ENCODE data around the gene CDC42EP3.
A peak's percentile ranks its signal among the peaks of the same experiment; 100 is the strongest.

Gene CDC42EP3, protein sequence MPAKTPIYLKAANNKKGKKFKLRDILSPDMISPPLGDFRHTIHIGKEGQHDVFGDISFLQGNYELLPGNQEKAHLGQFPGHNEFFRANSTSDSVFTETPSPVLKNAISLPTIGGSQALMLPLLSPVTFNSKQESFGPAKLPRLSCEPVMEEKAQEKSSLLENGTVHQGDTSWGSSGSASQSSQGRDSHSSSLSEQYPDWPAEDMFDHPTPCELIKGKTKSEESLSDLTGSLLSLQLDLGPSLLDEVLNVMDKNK

DNA sequence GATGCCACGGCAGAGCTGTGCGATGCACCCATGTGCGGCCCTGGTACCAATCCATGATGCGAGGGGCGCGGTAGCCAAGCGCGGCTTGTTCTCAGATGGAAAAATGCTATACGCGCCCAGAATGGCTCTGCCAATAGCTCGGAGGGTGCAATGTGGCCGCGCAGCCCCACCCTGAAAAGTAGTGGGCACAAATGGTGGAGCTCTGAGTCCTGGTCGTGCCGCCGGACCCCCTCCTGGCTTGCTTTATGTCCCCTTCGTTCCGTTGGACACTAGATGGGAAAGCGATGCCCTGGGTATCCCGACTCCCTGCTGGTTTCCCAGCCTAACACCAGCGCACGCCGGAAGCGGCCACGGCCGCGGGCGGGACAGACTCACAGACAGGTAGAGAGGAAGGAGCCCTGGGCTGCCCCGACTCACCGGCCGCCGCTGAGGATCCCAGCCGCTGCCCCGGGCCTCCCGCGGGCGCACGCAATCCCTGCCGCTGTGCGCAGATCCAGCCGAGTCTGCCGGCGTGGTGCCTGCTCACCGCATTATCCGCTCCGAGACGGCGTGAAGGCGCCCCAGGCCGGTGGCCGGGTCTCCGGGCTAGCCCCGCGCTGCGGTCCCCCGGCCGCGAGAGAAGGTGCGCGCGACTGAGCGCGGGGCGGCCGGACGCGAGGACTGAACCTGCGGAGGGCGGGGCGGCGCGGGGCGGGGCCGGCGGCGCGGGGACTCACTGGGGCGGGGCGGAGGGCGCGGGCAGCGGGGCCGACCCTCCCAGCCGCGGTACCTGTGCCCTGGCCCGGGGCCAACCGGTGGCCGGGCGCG is at the start of gene CDC42EP3:
Gene CDC42EP3 (minus strand): TSS at position 634 of the 807 bp plus-strand sequence. CDS start 25,055 bp downstream, outside the sequence.
- H3K4me1 Mint-ChIP-seq = peaks cover 40% of the 10 kb centered on the region
- peak within 1 kb of the TSS; percentile 93 for H3K27ac Mint-ChIP-seq
- H3K9me3 Mint-ChIP-seq = no peaks in the 10 kb centered on the region
- H3K36me3 Mint-ChIP-seq = no peaks in the 10 kb centered on the region
- no peaks in the 10 kb centered on the region for H3K27me3 Mint-ChIP-seq
- ATAC-seq (ENCODE audit: low read depth) (peak; percentile 60), DNase-seq (ENCODE audit: low spot score in 2 of 2) (peak; percentile 45 to 56)
- H3K4me3 Mint-ChIP-seq = peak within 1 kb of the TSS; percentile 92

GRCh38 chr2:37721201-37721560 is 49.7 kb upstream of the CDC42EP3 start:
- H3K4me3 Mint-ChIP-seq = no peak overlapping the region
- ATAC-seq (ENCODE audit: low read depth) = no peak

DNA sequence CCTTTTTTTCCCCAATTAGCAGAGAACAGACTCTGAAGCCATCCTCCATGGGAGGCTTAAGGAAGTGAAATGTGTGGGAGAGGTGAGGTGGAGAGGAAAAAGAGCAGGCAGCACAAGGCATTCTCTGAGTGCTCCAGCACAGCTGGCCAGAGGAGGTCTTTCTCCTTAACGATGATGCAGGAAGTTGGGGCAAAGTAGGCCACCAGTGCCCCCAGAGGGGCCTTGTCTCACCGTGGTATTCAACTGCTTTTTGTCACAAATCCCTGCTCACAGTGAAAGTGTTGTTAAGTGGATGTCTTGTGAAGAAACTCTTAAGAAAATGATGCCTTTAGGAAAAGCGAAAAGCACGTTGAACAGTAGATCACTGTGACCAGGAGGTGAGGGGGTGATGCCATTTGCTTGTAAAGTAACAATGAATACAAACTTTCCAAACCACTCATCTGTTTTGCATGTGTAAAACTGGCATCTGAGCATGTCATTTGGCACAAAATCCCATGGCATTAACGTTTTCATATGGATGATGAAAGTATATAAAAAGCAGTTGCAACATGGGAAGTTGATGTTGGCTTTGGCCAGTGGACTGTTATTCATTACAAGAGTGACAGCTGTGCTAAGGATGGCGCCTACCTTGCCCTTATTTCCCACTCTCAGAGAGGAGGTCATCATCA is 49.2 kb upstream of the CDC42EP3 start:
- Mint-ChIP-seq H3K27ac (no peak overlapping the region), H3K9me3 (peaks cover 8% of the 10 kb centered on the region), H3K27me3 (peaks cover 2% of the 10 kb centered on the region), H3K4me1 (peaks cover 2% of the 10 kb centered on the region), H3K4me3 (no peak overlapping the region), H3K36me3 (peaks cover 6% of the 10 kb centered on the region)
- DNase-seq (ENCODE audit: low spot score in 2 of 2) = no peak
- ATAC-seq (ENCODE audit: low read depth) = no peak

More at GRCh38 chr2:37721201-37721560, 49.7 kb upstream of the CDC42EP3 start:
- Mint-ChIP-seq H3K4me1 (peaks cover 2% of the 10 kb centered on the region), H3K36me3 (peaks cover 6% of the 10 kb centered on the region), H3K27ac (no peak overlapping the region), H3K9me3 (peaks cover 5% of the 10 kb centered on the region), H3K27me3 (peaks cover 2% of the 10 kb centered on the region)
- DNase-seq (ENCODE audit: low spot score in 2 of 2) = no peak

DNA sequence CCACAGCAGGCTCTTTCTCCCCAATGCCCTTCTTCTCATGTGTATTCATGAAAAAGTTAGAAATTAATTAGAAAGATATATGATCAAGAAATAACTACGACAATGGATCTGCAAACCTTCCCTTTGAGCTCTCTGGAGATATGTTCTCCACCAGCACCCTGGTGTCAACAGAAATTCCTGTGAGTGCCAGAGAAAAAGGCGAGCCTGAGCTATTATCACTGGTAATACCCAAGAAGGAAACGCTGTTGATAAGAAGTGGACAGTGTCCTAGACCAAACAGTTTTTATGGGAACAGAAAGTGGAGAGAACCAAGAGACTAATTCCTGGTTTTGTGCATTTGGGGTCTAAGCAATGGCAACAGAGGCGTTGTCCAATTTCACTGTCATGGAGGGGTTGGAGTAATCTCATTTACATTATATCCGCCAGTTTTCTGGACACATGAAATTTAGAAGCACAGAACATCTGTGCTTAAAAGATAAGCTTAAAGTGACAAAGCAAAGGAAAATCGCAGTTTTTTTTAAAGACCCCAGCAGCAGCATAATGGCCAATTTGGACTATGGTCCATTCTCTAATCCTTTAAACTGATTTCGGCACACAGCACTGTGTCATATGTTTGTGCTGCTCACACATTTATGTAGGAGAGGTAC is 47.2 kb upstream of the CDC42EP3 start:
- H3K36me3 Mint-ChIP-seq = peaks cover 6% of the 10 kb centered on the region
- peaks cover 12% of the 10 kb centered on the region for H3K9me3 Mint-ChIP-seq
- no peak overlapping the region for H3K4me3 Mint-ChIP-seq
- DNase-seq (ENCODE audit: low spot score in 2 of 2) = no peak
- ATAC-seq (ENCODE audit: low read depth) = no peak
- peaks cover 2% of the 10 kb centered on the region for H3K27me3 Mint-ChIP-seq
- no peak overlapping the region for H3K27ac Mint-ChIP-seq
- peaks cover 2% of the 10 kb centered on the region for H3K4me1 Mint-ChIP-seq

GRCh38 chr2:37713258-37713700 is 41.8 kb upstream of the CDC42EP3 start:
- no peak overlapping the region for H3K27ac Mint-ChIP-seq
- H3K36me3 Mint-ChIP-seq = peaks cover 2% of the 10 kb centered on the region
- DNase-seq (ENCODE audit: low spot score in 2 of 2) = no peak
- peak; percentile 75 for ATAC-seq (ENCODE audit: low read depth)
- no peak overlapping the region for H3K4me3 Mint-ChIP-seq
- H3K27me3 Mint-ChIP-seq = no peaks in the 10 kb centered on the region
- H3K9me3 Mint-ChIP-seq = peaks cover 9% of the 10 kb centered on the region
- peaks cover 24% of the 10 kb centered on the region for H3K4me1 Mint-ChIP-seq

DNA sequence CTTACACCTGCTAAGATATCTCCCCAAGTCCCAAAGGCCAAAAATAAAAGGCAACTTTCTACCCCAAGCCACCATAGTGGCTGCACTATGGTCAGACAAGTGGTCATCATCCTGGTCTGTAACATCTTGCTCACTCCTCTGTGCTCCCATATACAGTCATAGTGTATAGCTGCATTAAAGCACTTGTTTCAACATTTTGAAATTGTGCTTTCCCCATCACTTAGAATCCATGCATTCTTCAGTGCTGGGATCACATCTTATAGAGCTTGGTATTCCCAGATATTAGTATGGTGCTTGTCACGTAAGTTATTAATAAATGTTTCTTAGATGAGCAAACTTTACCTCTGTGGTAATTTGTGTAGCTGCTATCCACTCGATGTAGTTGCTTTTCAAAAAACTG is 40.4 kb upstream of the CDC42EP3 start:
- no peak for ATAC-seq (ENCODE audit: low read depth)
- H3K4me3 Mint-ChIP-seq = no peak overlapping the region
- no peak overlapping the region for H3K27ac Mint-ChIP-seq
- H3K9me3 Mint-ChIP-seq = peaks cover 9% of the 10 kb centered on the region
- DNase-seq (ENCODE audit: low spot score in 2 of 2) = no peak
- peaks cover 32% of the 10 kb centered on the region for H3K4me1 Mint-ChIP-seq
- H3K36me3 Mint-ChIP-seq = peaks cover 2% of the 10 kb centered on the region
- H3K27me3 Mint-ChIP-seq = no peaks in the 10 kb centered on the region

GRCh38 chr2:37711308-37711731 is 39.9 kb upstream of the CDC42EP3 start:
- no peak overlapping the region for H3K4me3 Mint-ChIP-seq
- H3K27ac Mint-ChIP-seq = no peak overlapping the region
- peaks cover 8% of the 10 kb centered on the region for H3K9me3 Mint-ChIP-seq
- ATAC-seq (ENCODE audit: low read depth) (no peak), DNase-seq (ENCODE audit: low spot score in 2 of 2) (no peak)
- H3K4me1 Mint-ChIP-seq = peaks cover 33% of the 10 kb centered on the region
- peaks cover 1% of the 10 kb centered on the region for H3K36me3 Mint-ChIP-seq
- H3K27me3 Mint-ChIP-seq = no peaks in the 10 kb centered on the region

- H3K4me3 Mint-ChIP-seq = no peak overlapping the region
- DNase-seq (ENCODE audit: low spot score in 2 of 2) = no peak
- H3K9me3 Mint-ChIP-seq = peaks cover 1% of the 10 kb centered on the region
- ATAC-seq (ENCODE audit: low read depth) = no peak
- peaks cover under 1% of the 10 kb centered on the region for H3K36me3 Mint-ChIP-seq
- H3K4me1 Mint-ChIP-seq = peaks cover 33% of the 10 kb centered on the region
- no peaks in the 10 kb centered on the region for H3K27me3 Mint-ChIP-seq
- no peak overlapping the region for H3K27ac Mint-ChIP-seq
These were observed 37.7 kb upstream of the CDC42EP3 start for GRCh38 chr2:37709111-37709510.

DNA sequence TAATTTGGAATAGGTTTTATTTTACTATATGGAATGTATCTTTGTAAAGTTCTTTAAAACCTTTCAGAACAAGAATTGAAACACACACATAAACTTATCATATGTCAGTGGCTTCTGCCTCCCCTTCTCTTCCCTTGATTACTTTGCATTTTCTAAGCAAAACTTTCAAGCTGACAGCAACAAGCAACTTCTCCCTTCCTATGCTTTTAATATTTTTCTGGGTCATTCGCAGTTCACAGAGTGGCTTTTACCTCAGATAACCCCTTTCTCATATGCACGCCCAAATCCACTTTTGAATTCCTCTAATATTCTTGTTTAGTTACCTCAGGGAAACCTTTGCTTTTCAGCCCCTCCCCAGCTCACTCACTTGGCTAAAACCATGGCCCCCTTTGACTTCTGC is 36.7 kb upstream of the CDC42EP3 start:
- Mint-ChIP-seq H3K27ac (no peak overlapping the region), H3K36me3 (peaks cover 2% of the 10 kb centered on the region), H3K4me1 (peaks cover 30% of the 10 kb centered on the region), H3K4me3 (no peak overlapping the region), H3K9me3 (peaks cover 2% of the 10 kb centered on the region), H3K27me3 (no peaks in the 10 kb centered on the region)
- DNase-seq (ENCODE audit: low spot score in 2 of 2) (no peak), ATAC-seq (ENCODE audit: low read depth) (peak; percentile 41)

GRCh38 chr2:37707393-37707792 is 36.0 kb upstream of the CDC42EP3 start:
- Mint-ChIP-seq H3K27ac (no peak overlapping the region), H3K27me3 (no peaks in the 10 kb centered on the region), H3K4me3 (no peak overlapping the region), H3K4me1 (peaks cover 27% of the 10 kb centered on the region), H3K36me3 (peaks cover 2% of the 10 kb centered on the region), H3K9me3 (peaks cover 2% of the 10 kb centered on the region)
- peak; percentile 86 for ATAC-seq (ENCODE audit: low read depth)
- no peak for DNase-seq (ENCODE audit: low spot score in 2 of 2)

GRCh38 chr2:37706334-37707183 is 35.1 kb upstream of the CDC42EP3 start:
- no peak for ATAC-seq (ENCODE audit: low read depth)
- H3K27ac Mint-ChIP-seq = no peak overlapping the region
- H3K36me3 Mint-ChIP-seq = peaks cover 2% of the 10 kb centered on the region
- H3K4me1 Mint-ChIP-seq = peaks cover 23% of the 10 kb centered on the region
- no peak for DNase-seq (ENCODE audit: low spot score in 2 of 2)
- H3K4me3 Mint-ChIP-seq = no peak overlapping the region
- H3K27me3 Mint-ChIP-seq = no peaks in the 10 kb centered on the region
- peaks cover 2% of the 10 kb centered on the region for H3K9me3 Mint-ChIP-seq

- DNase-seq (ENCODE audit: low spot score in 2 of 2) (no peak), ATAC-seq (ENCODE audit: low read depth) (no peak)
- Mint-ChIP-seq H3K27me3 (no peaks in the 10 kb centered on the region), H3K9me3 (peaks cover 4% of the 10 kb centered on the region), H3K27ac (no peak overlapping the region), H3K4me3 (no peak overlapping the region), H3K36me3 (peaks cover 2% of the 10 kb centered on the region), H3K4me1 (peaks cover 16% of the 10 kb centered on the region)
These were observed 33.7 kb upstream of the CDC42EP3 start for GRCh38 chr2:37705191-37705590.

DNA sequence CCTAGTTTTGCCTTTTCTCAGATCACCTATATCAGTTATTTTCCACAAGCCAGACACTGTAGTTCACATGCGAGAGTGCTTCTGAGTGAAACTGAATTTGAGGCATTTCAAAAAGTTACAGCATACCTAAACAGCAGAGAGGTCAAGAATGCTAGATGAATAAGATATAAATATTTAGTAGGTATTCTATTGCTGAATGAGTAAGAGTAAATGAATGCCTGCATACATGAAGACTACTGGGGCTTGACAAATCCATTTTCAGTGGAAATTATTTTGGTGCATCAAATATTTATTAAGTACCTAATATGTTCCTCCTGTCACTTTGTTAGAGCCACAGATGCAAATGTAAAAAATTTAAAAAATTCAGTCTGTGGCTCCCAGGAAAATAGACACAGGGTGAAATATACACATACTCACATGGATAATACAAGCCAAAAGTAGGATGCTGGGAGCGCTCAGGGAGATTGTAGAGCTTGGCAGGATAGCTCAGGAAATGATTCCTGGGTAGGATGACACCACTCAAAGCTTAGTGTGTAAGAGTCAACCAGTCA is 27.6 kb upstream of the CDC42EP3 start:
- ATAC-seq (ENCODE audit: low read depth) (no peak), DNase-seq (ENCODE audit: low spot score in 2 of 2) (no peak)
- no peak overlapping the region for H3K27ac Mint-ChIP-seq
- H3K36me3 Mint-ChIP-seq = no peaks in the 10 kb centered on the region
- no peak overlapping the region for H3K4me3 Mint-ChIP-seq
- peaks cover 7% of the 10 kb centered on the region for H3K9me3 Mint-ChIP-seq
- no peaks in the 10 kb centered on the region for H3K4me1 Mint-ChIP-seq
- no peaks in the 10 kb centered on the region for H3K27me3 Mint-ChIP-seq

All from memory B cell (primary cell).